HG02870 (cell line): Measurements from ENCODE around the gene ZBTB44.
A peak's percentile ranks its signal among the peaks of the same experiment; 100 is the strongest.
"Not testable (repeated sequence)": the region's sequence is repeated elsewhere in the genome, so short reads cannot be mapped to it uniquely, and the experiment has no call there.

Experiments used
- ATAC-seq: cut with Tn5 transposase; IDR thresholded peaks from one replicate; pipeline ENCODE4 v1.9.1; 2021; ENCODE audit warnings: mild to moderate bottlenecking, moderate library complexity; ENCODE audit not compliant: unreplicated experiment

The ZBTB44 gene

DNA sequence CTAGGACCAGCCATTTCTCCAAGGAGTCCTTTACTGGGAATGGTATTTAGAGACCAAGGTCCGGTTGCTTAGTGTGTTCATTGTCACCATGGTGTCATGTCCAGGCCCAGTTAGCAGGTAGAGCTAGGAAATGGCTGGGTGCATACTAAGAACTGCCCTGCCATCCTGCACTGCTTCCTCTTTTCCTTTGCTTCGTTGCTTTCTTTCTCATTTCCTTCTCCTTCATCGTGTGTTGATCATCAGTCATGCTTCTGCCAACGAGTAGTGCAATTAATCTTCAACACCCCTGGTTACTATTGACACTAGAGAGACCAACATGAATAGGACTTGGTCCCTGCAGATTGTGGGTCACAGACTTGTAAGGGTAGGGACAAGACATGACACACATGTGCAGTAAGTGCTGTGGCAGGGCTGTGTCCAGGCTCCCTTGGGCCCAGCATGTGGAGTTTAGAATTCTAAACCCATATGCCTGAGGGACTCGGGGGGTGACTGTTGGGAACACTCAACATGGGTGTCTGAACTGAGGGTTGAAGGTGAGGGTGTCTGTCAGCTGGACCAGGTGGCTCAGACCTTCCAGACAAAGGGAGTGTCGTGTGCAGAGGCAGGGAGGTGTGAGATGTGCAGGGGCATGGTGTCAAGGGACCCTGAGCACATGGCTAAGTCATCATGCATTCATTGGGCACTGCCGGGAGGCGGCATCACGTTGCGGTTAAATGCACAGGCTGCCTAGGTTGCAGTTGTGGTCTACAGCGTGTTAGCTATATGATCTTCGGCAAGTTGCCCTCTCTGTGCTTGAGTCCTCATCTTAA, 112.5 kb downstream of the ZBTB44 start:
- ATAC-seq, result no peak

DNA sequence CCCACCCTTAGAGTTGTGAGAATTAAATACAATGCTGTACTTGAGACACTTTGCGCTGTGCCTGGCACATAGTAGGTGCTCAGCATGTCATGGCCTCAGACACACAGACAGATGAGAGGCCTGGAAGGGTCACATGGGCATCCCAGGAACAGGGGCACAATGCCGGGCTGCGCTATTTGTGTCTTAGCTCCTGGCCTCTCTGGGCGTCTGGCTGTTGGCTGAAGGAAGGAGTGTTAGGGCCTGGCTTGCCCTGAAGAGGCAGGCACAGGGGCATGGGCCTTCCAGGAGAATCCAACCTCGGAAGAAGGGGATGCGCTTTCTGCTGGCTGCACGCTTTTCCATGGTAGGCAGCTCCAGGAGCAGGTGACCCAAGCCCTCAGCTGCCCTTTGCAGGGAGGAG, 113.7 kb downstream of the ZBTB44 start:
- ATAC-seq, result no peak

DNA sequence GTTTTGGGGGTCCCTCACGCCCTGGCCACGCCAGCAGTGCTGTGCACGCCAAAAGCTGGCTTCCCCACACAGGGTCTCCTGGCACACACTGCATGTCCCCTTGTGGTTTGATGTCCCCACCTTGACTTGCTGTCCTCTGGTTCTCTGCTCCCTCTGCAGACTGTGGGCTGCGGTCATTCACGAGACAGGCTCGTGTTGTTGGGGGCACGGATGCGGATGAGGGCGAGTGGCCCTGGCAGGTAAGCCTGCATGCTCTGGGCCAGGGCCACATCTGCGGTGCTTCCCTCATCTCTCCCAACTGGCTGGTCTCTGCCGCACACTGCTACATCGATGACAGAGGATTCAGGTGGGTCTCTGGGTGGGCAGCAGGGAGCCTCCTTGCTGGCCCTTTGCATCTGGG, 114.9 kb downstream of the ZBTB44 start:
- ATAC-seq, result no peak

DNA sequence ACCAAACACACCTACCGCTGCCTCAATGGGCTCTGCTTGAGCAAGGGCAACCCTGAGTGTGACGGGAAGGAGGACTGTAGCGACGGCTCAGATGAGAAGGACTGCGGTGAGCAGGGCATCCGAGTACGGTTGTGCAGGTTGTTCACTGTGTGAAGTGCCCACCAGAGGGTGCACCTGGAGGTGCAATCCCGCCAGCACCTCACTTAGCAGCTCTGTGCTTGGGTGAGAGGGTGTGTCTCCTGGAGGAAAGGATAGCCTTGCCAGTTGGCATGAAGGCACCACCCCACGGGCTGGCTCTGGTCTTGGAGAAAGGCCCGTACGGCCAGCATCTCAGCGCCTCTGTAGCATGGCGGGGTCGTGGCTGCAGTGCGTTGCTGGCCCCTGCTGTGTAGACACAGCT, 115.8 kb downstream of the ZBTB44 start:
- ATAC-seq, result no peak

DNA sequence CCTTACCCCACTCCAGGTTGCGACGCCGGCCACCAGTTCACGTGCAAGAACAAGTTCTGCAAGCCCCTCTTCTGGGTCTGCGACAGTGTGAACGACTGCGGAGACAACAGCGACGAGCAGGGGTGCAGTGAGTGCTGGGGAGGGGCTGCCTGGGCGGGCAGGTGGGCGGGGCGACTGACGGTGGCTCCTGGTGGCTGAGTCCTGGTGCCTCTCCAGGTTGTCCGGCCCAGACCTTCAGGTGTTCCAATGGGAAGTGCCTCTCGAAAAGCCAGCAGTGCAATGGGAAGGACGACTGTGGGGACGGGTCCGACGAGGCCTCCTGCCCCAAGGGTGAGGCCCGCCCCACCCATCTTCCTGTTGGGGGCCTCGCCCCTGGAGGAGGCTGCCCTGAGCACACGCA, 116.4 kb downstream of the ZBTB44 start:
- no peak for ATAC-seq

DNA sequence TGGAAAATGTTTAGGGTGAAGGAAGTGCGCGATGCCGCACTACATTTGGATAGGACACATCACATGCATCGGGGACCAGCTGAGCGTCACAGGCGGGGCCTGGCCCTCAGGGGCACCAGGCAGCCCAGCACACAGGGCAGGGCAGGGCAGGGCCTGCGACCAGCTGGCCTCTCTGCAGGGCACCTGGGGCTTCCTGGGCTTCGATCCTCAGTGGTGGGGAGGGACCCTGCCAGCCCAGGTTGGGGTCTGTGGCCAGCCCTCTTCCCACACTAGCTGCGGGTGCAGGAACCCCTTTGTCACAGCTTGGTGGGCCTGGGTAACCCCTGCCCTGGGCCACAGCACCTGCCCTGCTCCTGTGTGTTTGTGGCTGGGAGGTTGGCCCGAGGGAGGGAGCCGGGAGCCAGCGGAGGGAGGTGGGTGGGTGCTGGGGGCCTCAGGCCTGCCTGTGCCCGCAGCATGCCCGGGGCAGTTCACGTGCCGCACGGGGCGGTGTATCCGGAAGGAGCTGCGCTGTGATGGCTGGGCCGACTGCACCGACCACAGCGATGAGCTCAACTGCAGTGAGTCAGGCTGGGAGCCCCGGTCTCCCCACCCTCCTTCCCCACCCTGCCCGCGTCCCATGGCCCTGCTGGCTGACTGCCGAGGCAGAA, 117.2 kb downstream of the ZBTB44 start:
- ATAC-seq, result no peak

DNA sequence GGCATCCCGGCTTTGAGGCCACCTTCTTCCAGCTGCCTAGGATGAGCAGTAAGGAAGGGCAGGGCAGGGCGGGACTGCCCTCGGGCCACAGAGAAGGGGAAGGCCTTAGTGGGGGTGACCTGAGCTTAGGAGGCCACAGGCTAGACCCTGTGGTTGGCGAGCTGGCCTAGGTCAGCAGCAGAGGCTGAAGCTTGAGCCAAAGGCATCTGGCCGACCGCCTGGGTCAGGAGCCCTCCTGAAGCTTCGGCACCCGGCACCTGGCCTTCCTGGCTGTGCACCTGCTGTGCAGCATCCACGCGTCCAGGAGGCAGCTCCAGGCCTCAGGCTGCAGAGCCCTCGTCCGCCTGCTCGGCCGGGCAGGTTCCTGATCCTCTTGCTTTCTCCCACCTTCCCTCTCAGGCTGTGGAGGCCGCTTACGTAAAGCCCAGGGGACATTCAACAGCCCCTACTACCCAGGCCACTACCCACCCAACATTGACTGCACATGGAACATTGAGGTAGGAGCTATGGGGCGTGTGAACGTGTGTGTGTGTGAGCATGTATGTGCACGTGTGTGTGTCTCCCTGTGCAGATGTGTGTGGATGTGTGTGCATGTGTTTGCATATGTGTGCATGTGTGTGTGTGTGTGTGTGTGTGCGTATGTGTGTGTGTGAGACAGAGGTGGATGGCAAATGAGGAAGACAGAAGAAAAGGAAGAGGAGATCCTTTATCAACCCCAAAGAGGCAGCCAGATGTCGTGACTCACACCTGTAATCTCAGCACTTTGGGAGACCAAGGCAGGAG, 120.3 kb downstream of the ZBTB44 start:
- no peak for ATAC-seq

DNA sequence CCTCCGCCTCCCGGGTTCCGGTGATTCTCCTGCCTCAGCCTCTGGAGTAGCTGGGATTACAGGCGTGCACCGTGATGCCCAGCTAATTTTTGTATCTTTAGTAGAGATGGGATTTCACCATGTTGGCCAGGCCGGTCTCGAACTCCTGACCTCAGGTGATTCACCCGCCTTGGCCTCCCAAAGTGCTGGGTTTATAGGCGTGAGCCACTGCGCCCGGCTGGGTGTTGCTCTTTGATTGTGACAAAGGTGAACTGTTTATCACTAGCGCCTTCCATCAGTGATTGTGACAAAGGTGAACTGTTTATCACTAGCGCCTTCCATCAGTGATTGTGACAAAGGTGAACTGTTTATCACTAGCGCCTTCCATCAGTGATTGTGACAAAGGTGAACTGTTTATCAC, 121.2 kb downstream of the ZBTB44 start:
- ATAC-seq, result not testable (repeated sequence)

DNA sequence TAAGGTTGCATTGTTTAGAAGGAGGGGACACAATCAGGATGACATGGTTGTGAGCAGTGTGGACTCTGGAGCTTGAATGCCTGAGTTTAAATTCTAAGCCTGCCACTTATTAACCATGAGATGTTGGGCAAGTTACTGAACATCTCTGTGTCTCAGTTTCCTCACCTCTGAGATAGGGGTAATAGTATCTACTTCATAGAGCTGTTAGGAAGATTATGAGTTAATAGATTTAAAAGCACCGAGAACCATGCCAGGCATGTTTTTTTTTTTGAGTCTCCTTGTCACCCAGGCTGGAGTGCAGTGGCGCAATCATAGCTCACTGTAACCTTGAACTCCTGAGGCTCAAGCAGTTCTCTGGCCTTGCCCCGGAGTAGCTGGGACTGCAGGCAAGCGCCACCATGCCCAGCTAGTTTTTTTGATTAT, 121.9 kb downstream of the ZBTB44 start:
- no peak for ATAC-seq

DNA sequence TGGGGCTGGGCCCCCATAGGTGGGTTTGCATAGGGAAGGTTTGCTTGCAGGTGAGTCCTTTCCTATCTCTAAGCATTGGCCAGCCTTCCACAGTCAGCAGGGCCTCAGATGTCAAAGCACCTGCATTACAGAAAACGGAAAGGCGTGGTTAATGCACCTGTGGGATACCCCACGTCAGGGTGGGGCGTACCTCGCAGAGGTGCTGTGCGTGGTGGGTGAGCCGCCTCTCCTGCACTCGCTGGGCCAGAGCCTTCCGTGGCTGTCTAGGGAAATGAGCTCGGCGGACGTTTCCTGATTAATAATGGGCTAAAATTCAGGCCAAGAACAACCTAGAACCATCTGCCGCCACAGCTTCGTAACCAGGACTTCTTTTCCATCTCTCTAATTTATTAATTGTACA, 122.8 kb downstream of the ZBTB44 start:
- ATAC-seq, result no peak

DNA sequence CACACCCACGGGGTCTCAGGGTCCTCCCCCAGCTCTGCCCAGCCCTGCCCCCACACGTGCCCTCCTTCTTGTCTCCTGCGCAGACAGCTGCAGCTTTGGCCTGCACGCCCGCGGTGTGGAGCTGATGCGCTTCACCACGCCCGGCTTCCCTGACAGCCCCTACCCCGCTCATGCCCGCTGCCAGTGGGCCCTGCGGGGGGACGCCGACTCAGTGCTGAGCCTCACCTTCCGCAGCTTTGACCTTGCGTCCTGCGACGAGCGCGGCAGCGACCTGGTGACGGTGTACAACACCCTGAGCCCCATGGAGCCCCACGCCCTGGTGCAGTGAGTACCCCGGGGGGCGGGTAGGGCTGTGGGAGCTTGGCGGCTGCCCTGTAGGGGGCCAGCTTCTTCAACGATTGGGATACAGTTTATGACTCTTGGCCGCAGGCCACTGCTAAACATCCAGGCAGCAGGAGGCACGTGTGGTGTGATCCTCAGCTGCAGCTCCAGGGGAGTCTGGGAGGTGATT, 124.3 kb downstream of the ZBTB44 start:
- no peak for ATAC-seq

DNA sequence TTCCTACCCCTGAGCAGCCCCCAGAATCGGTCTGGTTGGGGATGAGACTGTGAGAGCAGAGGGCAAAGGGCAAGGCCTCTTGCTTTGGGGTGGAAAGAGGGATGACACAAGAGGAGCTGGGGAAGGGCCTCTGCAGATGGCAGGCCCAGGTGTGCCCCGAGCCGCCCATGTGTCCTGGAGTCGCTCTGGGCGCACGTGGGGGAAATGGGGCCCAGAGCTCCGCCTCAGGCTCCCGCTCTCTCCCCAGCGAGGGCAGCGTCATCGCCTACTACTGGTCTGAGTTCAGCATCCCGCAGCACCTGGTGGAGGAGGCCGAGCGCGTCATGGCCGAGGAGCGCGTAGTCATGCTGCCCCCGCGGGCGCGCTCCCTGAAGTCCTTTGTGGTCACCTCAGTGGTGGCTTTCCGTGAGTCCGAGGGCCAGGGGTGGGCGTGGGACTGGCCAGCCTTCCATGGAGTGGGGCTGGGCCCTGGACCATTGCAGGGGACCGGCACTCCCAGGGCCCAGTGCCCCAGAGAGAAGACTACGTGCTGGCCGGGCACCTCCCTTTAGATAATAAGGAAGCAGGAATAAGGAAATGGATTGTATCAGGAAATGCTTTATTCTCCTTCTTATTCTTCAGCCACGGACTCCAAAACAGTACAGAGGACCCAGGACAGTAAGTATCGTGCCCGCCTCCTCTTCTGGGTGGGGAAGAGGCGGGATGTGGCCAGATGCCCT, 125.1 kb downstream of the ZBTB44 start:
- ATAC-seq, result no peak

DNA sequence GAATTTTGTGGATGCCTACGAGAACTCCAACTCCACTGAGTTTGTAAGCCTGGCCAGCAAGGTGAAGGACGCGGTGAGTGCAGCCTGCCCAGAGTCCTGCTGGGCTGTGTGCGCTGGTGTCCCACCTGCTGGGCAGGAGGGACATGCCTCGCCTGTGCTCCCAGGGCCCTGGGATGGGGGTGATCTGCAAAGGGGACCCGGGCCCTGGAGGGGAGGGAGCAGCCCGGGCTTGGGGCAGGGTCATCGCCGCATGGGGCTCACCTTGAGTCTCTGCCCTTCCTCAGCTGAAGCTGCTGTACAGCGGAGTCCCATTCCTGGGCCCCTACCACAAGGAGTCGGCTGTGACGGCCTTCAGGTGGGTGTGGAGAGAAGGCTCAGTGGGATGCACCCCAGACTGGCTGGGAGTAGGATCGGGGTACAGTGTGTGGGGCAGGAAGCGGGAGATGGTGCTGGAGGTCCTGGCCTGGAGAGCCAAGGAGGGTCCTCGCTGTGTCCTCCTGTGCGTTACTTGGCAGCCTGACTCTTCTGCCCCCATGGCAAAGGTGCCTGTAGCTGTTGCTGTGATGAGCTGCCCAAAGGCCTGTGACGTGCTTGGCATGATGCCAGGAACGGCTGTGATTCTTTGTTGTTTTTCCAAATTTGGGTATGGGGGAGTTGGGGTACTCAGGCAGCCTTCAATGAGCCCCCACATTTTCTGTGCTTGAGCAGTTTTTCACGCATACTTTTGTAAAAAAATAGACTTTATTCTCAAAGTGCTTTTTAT, 126.0 kb downstream of the ZBTB44 start:
- no peak for ATAC-seq

DNA sequence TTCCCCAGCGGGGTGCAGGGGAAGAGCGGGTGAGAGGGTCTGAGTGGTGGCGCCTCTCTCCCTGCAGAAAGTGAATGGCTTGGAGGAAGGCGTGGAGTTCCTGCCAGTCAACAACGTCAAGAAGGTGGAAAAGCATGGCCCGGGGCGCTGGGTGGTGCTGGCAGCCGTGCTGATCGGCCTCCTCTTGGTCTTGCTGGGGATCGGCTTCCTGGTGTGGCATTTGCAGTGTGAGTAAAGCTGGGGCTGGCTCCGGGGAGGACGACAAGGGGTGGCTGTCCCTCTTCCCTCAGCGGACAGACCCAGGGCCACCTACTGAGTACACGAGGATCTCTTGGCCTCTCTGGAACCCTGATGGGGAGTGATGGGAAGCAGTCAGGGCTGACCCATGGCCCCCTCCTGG, 126.7 kb downstream of the ZBTB44 start:
- no peak for ATAC-seq

DNA sequence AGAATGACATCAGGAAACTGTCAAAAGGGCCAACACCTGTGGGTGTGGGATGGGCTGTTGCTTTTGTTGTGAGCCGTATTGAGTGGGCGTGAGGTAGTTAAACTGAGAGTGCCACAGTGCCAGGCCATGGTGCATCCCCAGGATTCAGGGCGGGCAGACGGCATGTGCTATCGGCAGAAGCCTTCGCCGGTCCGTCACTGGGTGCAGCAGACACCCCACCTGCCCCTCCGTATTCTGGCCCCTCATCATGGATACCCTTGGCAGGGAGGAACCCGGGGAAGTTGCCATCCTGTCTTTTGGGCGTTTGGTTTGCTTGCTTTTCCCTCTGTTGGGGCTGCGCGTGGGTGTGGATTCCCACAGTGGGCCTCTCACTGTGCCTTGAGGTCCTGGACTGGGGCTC, 127.6 kb downstream of the ZBTB44 start:
- ATAC-seq, result no peak

DNA sequence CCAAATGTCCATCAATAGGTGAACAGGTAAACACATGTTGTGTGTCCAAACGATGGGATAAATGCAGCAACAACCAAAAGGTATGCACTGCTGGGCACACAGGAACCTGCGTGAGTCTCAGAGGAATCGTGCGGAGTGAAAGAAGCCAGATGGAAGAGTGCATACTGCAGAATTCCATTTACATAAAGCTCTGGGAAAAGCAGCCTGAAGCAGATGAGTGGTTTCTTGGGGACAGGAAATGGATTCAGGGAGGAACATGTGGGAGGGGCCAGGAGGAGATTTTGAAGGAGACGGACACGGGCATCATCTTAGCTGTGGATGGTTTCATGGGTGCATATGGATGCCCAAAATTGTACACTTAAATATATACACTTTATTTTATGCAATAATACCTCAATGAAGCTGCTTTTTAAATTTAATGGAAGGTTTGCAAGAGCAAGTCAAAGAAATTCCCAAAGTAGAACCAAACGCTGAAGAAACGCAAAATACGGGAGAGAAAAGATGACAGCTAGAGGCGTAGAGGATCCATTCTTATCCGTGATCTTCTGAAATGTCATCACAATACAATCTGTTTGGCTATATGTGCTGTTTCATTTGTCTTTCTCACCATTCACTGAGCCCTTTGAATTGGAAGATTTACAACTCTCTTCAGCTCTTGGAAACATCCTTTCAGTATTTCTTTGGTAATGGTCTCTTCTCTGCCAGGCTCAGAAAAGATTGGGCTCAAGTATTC, 130.7 kb downstream of the ZBTB44 start:
- ATAC-seq, result no peak

DNA sequence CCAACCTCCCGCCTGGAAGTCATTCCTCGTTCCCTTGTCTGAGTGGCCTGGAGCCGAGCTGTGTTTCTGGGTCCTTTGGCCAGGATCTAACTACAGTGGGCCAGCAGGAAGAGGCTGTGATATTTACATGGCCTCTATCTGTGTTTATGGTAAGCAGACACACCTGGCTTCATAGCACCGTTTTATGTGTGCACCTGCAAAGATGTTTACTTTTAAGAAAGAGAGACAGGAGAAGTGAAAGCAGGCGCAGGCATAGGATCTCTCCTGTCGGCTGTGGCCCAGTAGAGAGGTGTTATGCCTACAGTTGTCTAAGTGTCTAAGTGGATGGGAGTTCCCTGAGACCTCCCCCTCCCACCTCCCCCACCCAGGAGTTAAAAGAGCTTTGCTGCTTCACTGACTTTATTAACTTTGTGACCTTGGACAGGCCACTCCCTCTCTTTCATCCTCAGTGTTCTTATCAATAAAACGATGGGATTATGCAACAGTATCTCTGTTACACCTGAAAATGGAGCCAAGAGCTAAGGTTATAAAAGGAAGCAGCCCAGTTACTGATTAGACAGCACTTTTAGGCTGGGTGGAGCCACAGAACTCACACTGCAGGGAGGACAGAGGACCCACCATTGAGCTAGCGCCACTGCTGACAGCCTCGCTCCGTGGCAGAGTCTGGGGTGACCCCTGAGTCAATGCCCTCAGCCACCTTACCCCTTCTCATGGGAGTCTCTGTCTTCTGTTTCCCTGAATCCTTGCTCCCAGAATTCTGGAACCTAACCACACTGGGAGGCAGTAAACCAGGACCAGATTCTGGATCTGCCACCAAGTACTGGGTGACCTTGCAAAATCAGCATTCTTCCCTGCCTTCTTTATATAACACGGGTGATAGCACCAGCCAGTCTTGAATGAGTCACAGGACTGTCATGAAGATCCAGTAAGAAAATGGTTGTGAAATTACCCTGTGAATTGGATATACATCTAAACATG, 133.1 kb downstream of the ZBTB44 start:
- ATAC-seq, result no peak

DNA sequence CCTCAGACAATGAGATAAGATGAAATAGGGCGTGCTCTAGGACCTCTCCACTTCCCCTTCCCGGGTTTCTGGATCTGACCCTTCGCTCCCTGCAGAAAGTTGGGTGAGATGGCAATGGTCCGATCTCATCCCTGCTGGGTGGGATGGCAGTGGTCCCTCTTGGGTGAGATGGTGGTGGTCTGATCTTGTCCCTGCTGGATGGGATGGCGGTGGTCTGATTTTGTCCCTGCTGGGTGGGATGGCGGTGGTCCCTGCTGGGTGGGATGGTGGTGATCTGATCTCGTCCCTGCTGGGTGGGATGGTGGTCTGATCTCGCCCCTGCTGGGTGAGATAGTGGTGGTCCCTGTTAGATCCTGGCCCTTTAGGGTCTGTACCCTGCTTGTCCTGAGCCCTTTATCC, 133.8 kb downstream of the ZBTB44 start:
- peak; percentile 10 for ATAC-seq
